Epidermal melanocyte (primary cell): Measurements from ENCODE around the gene CHRM4.

Experiments used
- DNase-seq: peaks from one replicate; pipeline ENCODE4 v3.0.0; 2011; ENCODE audit warnings: low spot score; ENCODE audit not compliant: insufficient read length

Gene CHRM4

GRCh38 chr11:46367916-46368267 is 23.7 kb downstream of the CHRM4 start:
- no peak for DNase-seq

DNA sequence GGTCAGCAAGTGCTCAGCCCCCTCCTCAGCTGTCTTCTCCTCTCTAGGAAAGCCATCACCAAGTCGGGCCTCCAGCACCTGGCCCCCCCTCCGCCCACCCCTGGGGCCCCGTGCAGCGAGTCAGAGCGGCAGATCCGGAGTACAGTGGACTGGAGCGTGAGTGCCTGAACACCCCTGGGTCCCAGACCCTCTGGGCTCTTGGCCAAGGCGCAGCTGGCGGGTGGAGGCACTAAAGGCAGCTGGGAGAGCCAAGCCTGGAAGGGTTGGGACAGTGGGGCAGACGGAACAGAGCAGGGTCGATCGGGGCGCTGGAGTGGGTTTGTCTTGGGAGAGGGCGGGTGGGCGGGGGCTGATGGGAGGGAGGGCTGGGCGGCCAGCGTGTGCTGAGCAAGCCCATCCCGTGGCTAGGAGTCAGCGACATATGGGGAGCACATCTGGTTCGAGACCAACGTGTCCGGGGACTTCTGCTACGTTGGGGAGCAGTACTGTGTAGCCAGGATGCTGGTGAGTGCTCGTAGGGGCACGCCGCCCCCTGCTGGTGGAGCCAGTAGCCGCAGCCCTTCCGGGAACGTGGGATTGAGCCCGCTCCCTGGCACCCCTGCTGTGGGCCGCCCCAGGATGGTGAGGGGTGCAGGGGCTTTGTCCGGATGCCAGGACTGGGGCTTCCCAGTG is 24.2 kb downstream of the CHRM4 start:
- DNase-seq, result no peak

- DNase-seq, result no peak
Observed at GRCh38 chr11:46366661-46367161, 24.9 kb downstream of the CHRM4 start.

GRCh38 chr11:46366260-46366659 is 25.3 kb downstream of the CHRM4 start:
- DNase-seq, result no peak

- no peak for DNase-seq
Observed at GRCh38 chr11:46364791-46365190, 26.8 kb downstream of the CHRM4 start.

DNA sequence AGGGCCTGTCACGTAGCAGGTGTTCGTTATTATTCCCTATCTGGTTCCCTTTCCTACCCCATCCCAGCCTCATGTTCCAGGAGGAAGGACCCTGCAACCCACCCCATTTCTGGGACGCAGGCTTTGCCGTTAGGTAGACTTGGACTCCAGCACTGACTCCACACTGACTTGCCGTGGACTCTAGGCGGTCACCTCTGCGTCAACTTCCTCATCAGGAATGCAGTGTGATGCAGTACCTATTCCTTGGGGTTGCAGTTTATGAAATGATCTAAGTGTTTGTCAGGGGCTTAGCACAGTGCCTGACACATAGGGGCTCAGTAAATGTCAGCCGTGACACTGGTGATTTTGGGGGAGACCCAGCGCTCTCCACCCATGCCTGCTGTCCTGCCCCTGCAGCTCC is 27.5 kb downstream of the CHRM4 start:
- no peak for DNase-seq

DNA sequence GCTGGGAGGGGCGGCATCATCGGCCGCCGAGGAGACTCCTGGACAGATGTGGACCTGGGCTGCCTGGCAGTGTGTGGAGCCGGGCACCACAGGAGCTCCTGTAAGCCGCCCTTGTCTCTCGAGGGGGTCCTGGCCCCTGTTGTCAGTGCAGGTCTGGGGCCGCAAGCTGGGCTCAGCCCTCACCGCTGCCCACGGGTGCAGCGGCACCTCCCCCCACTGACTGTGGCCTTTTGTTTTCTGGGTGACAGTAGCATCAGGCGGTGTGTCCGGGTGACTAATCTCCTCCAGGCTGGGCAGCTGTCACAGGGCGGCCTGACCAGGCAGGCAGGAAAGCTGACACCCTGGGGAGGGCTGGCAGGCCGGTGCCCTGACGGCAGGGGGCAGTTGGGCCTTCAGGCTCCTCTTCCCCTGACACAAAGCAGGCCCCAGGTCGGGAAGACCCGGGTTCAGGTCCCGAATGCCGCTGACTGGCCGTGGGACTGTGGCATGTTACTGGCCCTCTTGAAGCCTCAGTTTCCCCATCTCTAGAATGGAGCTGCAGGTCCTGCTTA is 28.0 kb downstream of the CHRM4 start:
- no peak for DNase-seq

DNA sequence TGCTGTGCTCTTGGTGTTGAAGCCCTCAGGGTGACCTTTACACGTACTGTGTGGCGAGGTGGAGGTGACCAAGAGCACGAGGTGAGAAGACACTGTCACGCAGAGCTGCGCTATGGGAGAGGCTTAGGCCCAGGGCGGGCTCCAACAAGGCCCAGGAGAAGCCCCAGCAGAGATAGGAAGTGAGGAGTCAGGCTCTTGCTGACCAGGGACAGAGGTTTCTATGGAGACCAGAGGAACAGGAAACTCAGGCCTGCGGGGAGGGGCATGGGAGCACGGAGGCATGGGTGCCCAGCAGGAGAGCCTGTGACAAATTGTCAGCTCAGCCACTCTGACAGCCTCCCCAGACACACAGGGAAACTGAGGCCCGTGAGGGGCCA is 28.6 kb downstream of the CHRM4 start:
- DNase-seq, result no peak

DNA sequence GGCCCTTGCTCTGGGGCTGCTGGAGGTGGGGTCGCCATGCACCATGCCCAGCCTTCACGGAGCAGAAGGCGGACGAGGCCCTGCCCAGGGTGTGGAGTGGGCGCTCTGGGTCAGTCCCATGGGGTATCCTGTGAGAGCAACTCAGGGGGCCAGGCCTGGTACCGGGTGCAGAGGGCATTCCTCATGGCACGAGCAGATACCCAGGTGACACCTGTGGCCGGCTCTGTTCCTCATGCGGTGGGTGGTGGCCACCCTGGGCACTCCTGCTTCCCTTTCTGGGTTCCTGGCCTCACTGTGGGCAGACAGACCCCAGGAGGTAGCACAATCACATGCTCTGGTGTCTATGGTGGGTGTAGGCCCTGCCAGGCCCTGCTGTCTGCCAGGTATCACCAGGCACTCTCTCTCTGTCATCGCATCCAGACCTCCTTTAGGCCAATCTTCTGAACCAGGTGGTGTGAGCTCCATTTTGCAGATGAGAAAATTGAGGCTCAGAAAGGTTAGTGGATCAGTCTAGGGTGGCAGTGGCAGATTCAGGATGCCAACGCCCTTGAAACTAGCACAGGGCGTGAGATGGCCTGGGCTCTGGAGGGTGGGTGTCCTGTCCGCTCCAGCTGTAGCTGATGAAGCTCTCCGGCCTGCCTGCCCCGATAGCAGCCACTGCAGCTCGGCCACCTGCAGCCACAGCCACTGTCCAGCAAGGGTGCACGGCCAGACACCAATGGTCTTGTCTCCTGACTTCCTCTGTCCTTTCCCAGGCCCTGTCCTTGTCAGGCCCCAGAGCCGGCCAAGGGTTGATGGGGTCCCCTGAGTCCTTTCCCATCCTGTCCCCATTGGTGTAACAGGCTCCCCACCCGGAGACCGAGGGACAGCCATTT is 29.2 kb downstream of the CHRM4 start:
- no peak for DNase-seq

- DNase-seq, result peak; percentile 59
Observed at GRCh38 chr11:46361283-46362155, 30.1 kb downstream of the CHRM4 start.

GRCh38 chr11:46360878-46361277 is 30.7 kb downstream of the CHRM4 start:
- no peak for DNase-seq

- DNase-seq, result no peak
Observed at GRCh38 chr11:46359953-46360352, 31.6 kb downstream of the CHRM4 start.

- no peak for DNase-seq
Observed at GRCh38 chr11:46357483-46357936, 34.1 kb downstream of the CHRM4 start.

GRCh38 chr11:46356924-46357482 is 34.6 kb downstream of the CHRM4 start:
- no peak for DNase-seq

- no peak for DNase-seq
Observed at GRCh38 chr11:46353698-46354097, 37.9 kb downstream of the CHRM4 start.

DNA sequence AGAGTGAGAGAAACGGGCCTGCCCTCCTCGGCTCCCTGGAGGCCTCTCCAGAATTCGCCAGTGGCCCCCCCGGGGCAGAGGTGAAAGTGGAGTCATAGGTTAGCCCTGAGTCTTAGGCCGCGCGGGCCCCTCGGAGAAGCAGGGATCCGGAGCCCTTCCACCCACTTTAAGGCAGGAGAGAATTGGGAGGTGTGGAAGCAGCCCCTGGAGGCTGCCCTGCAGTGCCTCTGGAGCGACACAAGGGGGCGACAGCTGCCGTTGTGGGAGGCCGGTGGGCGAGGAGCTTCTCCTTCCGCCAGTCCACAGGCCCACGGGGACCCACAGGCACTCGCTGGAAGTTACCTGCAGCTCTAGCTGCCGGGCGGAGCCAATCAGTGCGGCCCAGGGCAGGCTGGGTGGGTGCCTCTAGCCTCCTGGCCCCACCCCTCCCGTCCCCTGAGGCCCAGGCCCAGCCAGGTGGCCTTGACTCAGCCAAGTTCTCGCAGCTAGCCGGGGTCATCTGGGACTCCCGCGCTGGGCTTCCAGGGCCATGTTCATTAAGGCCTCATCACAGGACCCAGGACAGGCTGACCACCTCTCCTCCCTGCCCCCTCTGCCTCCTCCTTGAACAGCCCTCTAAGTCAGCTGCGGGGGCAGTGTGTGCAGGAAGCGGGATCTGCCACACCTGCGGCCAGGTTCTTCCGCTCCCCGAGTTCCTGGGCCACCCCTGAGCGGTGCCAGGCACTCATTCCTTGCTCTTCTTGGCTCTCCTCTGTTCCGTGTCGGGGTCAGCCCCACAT is 39.3 kb downstream of the CHRM4 start:
- DNase-seq, result no peak

- DNase-seq, result no peak
Observed at GRCh38 chr11:46351606-46352005, 40.0 kb downstream of the CHRM4 start.

- no peak for DNase-seq
Observed at GRCh38 chr11:46351148-46351547, 40.4 kb downstream of the CHRM4 start.

DNA sequence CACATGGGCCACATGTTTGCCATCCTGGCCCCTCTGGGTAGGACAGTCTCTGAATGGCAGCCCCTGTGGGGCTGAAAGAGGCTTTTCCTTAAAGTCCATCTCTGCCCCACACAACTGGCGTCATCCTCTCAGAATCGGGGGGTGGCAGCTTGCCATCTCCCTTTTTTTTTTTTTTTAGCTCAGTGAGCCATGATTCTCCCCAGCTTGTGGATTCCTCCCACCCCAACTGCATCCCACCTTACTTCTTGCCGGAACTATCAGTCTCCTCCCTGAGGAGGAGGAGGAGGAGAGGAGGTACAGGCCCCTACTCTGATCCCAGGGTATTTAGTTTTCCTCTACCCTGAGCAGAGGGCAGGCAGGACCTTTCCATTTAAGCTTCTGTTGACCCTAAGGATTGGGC is 40.9 kb downstream of the CHRM4 start:
- DNase-seq, result no peak
